Measurements from ENCODE around the gene PEX10.

DNA sequence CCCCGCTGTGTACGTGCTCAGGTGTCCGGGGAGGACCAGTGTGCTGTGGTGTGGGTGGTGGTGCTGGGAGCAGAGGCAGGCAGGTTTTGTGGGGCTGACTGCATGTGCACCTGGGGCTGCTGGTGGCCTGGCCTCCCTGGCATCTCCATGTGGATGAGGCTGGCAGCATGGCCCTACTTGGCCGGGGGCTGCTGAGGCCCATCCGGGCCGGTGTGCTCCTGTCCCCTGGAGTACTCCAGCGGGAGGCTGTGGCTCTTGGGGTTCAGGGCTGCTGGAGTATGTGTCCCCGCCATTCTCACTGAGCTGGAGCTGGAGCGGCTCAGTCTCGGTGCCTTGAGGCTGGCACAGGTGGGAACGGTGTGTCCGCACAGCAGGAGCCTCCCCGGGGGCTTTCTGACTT lies 20.8 kb upstream of the PEX10 start:
- TF ChIP-seq YY1 (IDR thresholded peaks at IDR 0.05; ENCODE audit: low read depth) (no peak), EP300 (IDR thresholded peaks at IDR 0.05; ENCODE audit: borderline replicate concordance) (no peak), TCF12 (IDR thresholded peaks at IDR 0.05; ENCODE audit: low read depth) (no peak)
- TF ChIP-seq, protein P1, sequence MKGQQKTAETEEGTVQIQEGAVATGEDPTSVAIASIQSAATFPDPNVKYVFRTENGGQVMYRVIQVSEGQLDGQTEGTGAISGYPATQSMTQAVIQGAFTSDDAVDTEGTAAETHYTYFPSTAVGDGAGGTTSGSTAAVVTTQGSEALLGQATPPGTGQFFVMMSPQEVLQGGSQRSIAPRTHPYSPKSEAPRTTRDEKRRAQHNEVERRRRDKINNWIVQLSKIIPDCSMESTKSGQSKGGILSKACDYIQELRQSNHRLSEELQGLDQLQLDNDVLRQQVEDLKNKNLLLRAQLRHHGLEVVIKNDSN (IDR thresholded peaks at IDR 0.05), result no peak

Data from Ishikawa (cell line).